Gastrocnemius medialis (tissue), 4 donors: ENCODE measurements around the gene GRB2. TPM values are rescaled to one million over a fixed set of nuclear protein-coding genes. Genes with fewer than 3 reads are reported as not detected.
"Not testable (repeated sequence)": the region's sequence is repeated elsewhere in the genome, so short reads cannot be mapped to it uniquely, and the experiment has no call there.

Experiments used
- ATAC-seq, 2 donors: fragments of 150-250 bp; one replicate each; pipeline ENCODE4 v1.9.1; 2016
- DNase-seq, 2 donors: peaks; one replicate each; pipeline ENCODE4 v3.0.0-alpha.2; 2019
- H3K27ac ChIP-seq, 4 donors: fragments of 200-600 bp; sonication (generic); 1 replicate in 1 of 4; 2 replicates in 3 of 4; pipeline ENCODE4 v1.5.1; 2016 to 2018; ENCODE audit warnings: mild to moderate bottlenecking in 2 of 4, moderate library complexity in 1 of 4
- H3K27me3 ChIP-seq, 3 donors: fragments of 200-600 bp; sonication (generic) in 2 of 3; 1 replicate in 1 of 3; 2 replicates in 2 of 3; pipeline versions ENCODE4 v1.5.1 to v1.6.0; 2016 to 2019; ENCODE audit warnings: mild to moderate bottlenecking in 1 of 3, moderate library complexity in 1 of 3
- H3K36me3 ChIP-seq, 2 donors: fragments of 200-600 bp; sonication (generic) in 1 of 2; one replicate each; pipeline ENCODE4 v1.5.1; 2017 to 2018
- H3K4me1 ChIP-seq, 2 donors: fragments of 200-600 bp; sonication (generic) in 1 of 2; one replicate each; pipeline ENCODE4 v1.5.1; 2016 to 2017; ENCODE audit warnings: mild to moderate bottlenecking in 2 of 2
- H3K4me3 ChIP-seq, 4 donors: fragments of 200-600 bp; sonication (generic) in 3 of 4; 1 replicate in 1 of 4; 2 replicates in 3 of 4; pipeline ENCODE4 v1.5.1; 2016 to 2019; ENCODE audit warnings: mild to moderate bottlenecking in 2 of 4
- H3K9me3 ChIP-seq, 3 donors: fragments of 200-600 bp; sonication (generic) in 2 of 3; 1 replicate in 1 of 3; 2 replicates in 2 of 3; pipeline ENCODE4 v1.5.1; 2016 to 2019
- POLR2A ChIP-seq, 2 donors: fragments of 450-650 bp; IDR thresholded peaks; one replicate each; pipeline ENCODE4 v1.6.1; 2017; ENCODE audit warnings: antibody characterized with exemption in 2 of 2, mild to moderate bottlenecking in 2 of 2, moderate library complexity in 2 of 2
- in situ Hi-C, 4 donors: fragments of 200-750 bp; cut with MboI; loops; one replicate each; pipeline versions ENCODE4 v1.15.0 to v1.8.0; 2017; ENCODE audit warnings: low sequenced_read_pairs in 4 of 4
- intact Hi-C: fragments of 100-400 bp; cut with DNase I; formaldehyde crosslinking; loops from one replicate; pipeline ENCODE4 v1.15.1; 2023; ENCODE audit warnings: low total_unique reads
- total RNA-seq, 4 donors: library from RNA; depleted of rRNA; stranded (reverse); fragments of >200 nt; gene quantifications; one replicate each; pipeline versions ENCODE4 v1.1.0 to v1.2.3, GENCODE V29; 2016
- TF ChIP-seq, protein P1 (sequence below), 5 experiments: fragments of 450-650 bp in 3 of 5; fragments of 200-600 bp in 2 of 5; sonication (generic) in 2 of 5; IDR thresholded peaks in 4 of 5; conservative IDR thresholded peaks in 1 of 5; 1 replicate in 4 of 5; 2 replicates in 1 of 5; pipeline ENCODE4 v1.5.1; 2016 to 2019; ENCODE audit warnings: antibody characterized with exemption in 5 of 5, mild to moderate bottlenecking in 3 of 5, moderate library complexity in 3 of 5

Gene GRB2
- total RNA-seq, 4 donors from 2014 or later = 41.7 to 88.5 (median 68.8) TPM

DNA sequence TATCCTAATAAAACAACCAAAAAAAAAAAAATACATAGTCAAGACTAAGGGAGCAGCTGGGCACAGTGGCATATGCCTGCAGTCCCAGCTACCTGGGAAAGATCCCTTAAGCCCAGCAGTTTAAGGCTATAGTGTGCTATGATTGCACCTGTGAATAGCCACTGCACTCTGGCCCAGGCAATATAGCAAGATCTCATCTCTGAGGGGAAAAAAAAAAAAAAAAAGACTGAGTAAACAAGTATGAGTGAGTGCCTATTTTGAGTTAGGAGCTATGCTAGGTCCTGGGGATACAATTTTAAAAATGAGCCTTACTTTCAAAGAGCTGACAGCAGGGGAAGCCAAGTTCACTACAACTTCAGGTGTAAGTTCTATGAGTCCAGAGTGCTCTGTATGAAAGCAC is 55.4 kb downstream of the GRB2 start:
- no peaks in the 10 kb centered on the region for H3K27me3 ChIP-seq
- in situ Hi-C loops (no loop called here), intact Hi-C loops (no loop called here)
- no peak for DNase-seq
- no peak overlapping the region for H3K4me3 ChIP-seq
- no peak overlapping the region for H3K27ac ChIP-seq
- no peak for TF ChIP-seq POLR2A (IDR thresholded peaks at IDR 0.05)
- TF ChIP-seq, protein P1, sequence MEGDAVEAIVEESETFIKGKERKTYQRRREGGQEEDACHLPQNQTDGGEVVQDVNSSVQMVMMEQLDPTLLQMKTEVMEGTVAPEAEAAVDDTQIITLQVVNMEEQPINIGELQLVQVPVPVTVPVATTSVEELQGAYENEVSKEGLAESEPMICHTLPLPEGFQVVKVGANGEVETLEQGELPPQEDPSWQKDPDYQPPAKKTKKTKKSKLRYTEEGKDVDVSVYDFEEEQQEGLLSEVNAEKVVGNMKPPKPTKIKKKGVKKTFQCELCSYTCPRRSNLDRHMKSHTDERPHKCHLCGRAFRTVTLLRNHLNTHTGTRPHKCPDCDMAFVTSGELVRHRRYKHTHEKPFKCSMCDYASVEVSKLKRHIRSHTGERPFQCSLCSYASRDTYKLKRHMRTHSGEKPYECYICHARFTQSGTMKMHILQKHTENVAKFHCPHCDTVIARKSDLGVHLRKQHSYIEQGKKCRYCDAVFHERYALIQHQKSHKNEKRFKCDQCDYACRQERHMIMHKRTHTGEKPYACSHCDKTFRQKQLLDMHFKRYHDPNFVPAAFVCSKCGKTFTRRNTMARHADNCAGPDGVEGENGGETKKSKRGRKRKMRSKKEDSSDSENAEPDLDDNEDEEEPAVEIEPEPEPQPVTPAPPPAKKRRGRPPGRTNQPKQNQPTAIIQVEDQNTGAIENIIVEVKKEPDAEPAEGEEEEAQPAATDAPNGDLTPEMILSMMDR (IDR thresholded peaks at IDR 0.05 in 4 of 5, conservative IDR thresholded peaks at IDR 0.05 in 1 of 5) = no peak
- no peaks in the 10 kb centered on the region for H3K36me3 ChIP-seq
- ATAC-seq = no peak
- H3K9me3 ChIP-seq = no peaks in the 10 kb centered on the region
- peaks cover 9 to 33% of the 10 kb centered on the region in 2 donors for H3K4me1 ChIP-seq

GRCh38 chr17:75349589-75349988 is 55.9 kb downstream of the GRB2 start:
- ATAC-seq (no peak), DNase-seq (no peak)
- no peak overlapping the region for H3K4me3 ChIP-seq
- H3K27ac ChIP-seq = no peak overlapping the region
- TF ChIP-seq, protein P1 (IDR thresholded peaks at IDR 0.05 in 4 of 5, conservative IDR thresholded peaks at IDR 0.05 in 1 of 5) = no peak
- no peak for TF ChIP-seq POLR2A (IDR thresholded peaks at IDR 0.05)
- in situ Hi-C loops = no loop called here
- no peaks in the 10 kb centered on the region for H3K36me3 ChIP-seq
- H3K4me1 ChIP-seq = peaks cover 9 to 35% of the 10 kb centered on the region in 2 donors
- intact Hi-C loops = no loop called here
- no peaks in the 10 kb centered on the region for H3K9me3 ChIP-seq
- H3K27me3 ChIP-seq = no peaks in the 10 kb centered on the region

GRCh38 chr17:75348386-75349012 is 57.0 kb downstream of the GRB2 start:
- peaks cover 18 to 46% of the 10 kb centered on the region in 2 donors for H3K4me1 ChIP-seq
- no peaks in the 10 kb centered on the region for H3K36me3 ChIP-seq
- H3K27ac ChIP-seq = no peak overlapping the region
- H3K4me3 ChIP-seq = no peak overlapping the region
- no peaks in the 10 kb centered on the region for H3K27me3 ChIP-seq
- no peak for TF ChIP-seq POLR2A (IDR thresholded peaks at IDR 0.05)
- TF ChIP-seq, protein P1 (IDR thresholded peaks at IDR 0.05 in 4 of 5, conservative IDR thresholded peaks at IDR 0.05 in 1 of 5) = no peak
- intact Hi-C loops = no loop called here
- H3K9me3 ChIP-seq = no peaks in the 10 kb centered on the region
- in situ Hi-C loops = no loop called here
- no peak for ATAC-seq
- DNase-seq = no peak

- H3K4me1 ChIP-seq = peaks cover 31 to 56% of the 10 kb centered on the region in 2 donors
- H3K27ac ChIP-seq = no peak overlapping the region
- no peak for ATAC-seq
- no peak overlapping the region for H3K4me3 ChIP-seq
- intact Hi-C loops (no loop called here), in situ Hi-C loops (no loop called here)
- TF ChIP-seq POLR2A (IDR thresholded peaks at IDR 0.05) = no peak
- TF ChIP-seq, protein P1 (IDR thresholded peaks at IDR 0.05 in 4 of 5, conservative IDR thresholded peaks at IDR 0.05 in 1 of 5) = no peak
- H3K9me3 ChIP-seq = no peaks in the 10 kb centered on the region
- no peak for DNase-seq
- H3K27me3 ChIP-seq = no peaks in the 10 kb centered on the region
- H3K36me3 ChIP-seq = no peaks in the 10 kb centered on the region
Measured at GRCh38 chr17:75346906-75347305, 58.6 kb downstream of the GRB2 start.

DNA sequence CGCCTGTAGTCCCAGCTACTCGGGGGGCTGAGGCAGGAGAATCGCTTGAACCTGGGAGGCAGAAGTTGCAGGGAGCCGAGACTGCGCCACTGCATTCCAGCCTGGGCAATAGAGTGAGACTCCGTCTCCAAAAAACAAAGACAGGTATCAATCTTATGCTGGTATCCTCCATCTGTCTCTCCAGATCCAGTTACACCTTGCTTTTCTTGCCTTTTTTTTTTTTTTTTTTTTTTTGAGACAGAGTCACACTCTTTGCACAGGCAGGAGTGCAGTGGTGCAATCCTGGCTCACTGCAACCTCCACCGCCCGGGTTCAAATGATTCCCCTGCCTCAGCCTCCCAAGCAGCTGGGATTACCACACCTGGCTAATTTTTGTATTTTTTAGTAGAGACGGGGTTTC is 59.1 kb downstream of the GRB2 start:
- ATAC-seq, H3K4me3 ChIP-seq, H3K27me3 ChIP-seq, in situ Hi-C loops, DNase-seq, H3K9me3 ChIP-seq, intact Hi-C loops, H3K36me3 ChIP-seq, H3K27ac ChIP-seq: not testable (repeated sequence)
- H3K4me1 ChIP-seq = peaks cover 36 to 59% of the 10 kb centered on the region in 2 donors
